ENCODE data around the gene CEACAM6.

GRCh38 chr19:41711376-41712261 is 43.7 kb upstream of the CEACAM6 start:
- TF ChIP-seq CTCF (IDR thresholded peaks at IDR 0.05), result no peak
- no peak for TF ChIP-seq POLR2A (IDR thresholded peaks at IDR 0.05)

All from tibial nerve (tissue), 3 donors.